Stimulated activated CD4-positive, alpha-beta T cell treated with anti-CD3 and anti-CD28 coated beads, TNF-alpha, amount 100 ng/mL, for 1 hour (primary cell): ENCODE results near the gene LUZP1.

ENCODE experiments used
- DNase-seq, 3 donors: peaks; one replicate each; pipeline ENCODE4 v3.0.0-alpha.2; 2020; ENCODE audit warnings: low read depth in 3 of 3, low spot score in 1 of 3

Gene LUZP1

DNA sequence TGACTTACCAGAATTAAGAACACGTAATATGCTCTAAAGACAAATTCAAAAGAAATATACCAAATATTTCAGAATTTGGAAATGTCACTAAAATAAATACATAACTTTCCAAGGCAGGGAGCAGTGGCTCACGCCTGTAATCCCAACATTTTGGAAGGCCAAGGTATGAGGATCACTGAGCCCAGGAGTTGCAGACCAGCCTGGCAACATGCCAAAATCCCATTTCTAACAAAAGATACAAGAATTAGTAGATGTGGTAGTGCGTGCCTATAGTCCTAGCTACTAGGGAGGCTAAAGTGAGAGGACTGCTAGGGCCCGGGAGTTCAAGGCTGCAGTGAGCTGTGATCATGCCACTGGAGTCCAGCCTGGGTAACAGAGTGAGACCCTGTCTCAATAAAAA lies 11.7 kb downstream of the LUZP1 start:
- no peak for DNase-seq

DNA sequence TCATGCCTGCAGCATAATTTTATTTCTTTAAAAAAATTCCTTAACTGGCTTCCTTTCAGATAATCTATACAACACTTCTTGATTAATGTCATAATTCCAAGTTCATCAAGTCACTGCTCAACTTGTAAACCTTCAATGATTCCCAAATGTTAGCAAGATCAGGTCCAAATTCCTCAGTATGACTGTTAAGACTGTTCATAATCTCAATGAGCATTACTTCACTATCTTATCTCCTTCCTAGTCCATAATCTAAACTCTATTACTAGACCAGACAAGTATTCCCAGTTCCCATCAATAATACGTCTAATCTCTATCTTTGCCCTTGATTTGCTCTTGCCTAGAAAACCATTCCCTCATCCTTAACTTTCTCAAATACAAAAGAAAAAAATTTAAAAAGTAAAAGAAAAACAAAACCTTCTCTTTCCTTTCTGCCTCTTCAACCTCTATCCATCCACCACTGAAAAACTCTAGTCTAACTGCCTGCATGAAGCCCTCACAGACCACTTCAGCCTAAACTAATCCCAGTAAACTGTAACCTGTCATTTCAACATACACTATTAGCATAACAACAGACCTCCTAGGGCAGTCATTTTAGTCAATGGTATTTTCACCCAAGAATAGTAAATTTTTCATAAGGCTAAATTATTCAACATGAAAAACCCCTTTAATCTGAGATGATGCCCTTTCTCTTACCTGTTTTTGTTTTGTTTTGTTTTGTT lies 15.5 kb downstream of the LUZP1 start:
- no peak for DNase-seq

DNA sequence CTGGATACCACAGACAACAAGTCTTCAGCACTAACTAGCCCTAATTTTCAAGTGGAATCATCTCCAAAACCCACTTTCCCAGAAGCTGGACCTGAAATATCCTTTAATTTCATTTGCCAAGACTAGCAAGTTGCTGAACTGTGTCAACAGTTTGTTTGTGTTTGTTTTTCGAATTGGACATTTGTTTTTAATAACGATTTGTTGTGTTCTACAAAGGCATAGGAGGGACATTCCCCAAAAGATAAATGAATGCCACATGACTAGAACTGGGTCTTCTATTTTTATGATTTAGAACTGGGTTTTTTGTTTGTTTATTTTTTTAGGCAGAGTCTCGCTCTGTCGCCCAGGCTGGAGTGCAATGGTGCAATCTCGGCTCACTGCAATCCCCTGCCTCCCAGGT lies 17.9 kb downstream of the LUZP1 start:
- no peak for DNase-seq

DNA sequence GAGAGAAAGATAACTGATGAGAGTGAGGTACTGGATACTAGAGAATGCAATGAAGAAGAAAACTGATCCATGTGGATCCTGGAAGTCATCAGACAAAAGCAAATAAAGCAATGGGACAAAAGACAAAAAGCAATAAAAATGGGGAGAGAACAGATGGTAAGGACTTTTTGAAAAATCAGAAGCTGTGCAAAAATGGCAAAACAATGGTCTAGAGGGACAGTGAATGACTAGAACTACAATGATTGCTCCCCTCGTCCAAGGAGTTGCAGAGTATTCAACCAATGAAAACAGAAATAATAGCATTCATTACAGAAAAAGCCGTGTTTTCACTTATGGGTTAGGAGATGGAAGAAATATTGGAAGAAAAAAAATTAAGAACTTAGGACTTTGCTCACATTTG lies 18.5 kb downstream of the LUZP1 start:
- no peak for DNase-seq

DNA sequence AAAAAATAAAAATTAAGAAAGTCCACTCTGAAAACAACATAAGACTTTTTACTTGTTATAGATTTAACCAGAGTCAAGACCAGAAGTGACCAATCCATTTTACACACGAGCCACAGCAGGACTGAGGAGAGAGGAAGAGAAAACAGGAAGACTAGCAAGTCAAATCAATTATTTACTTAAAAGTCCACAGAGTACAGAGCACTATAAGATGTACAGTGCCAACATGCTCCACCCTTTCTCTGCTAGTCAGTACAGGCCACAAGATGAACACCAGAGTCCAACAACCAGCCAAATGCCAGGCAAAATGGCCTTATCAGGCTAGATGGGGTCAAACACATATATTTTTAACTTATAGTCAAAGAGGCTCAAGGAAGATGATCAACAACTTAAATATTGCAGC lies 19.5 kb downstream of the LUZP1 start:
- DNase-seq = no peak

- DNase-seq = no peak
Observed at GRCh38 chr1:23148084-23148483, 20.6 kb downstream of the LUZP1 start.

GRCh38 chr1:23140940-23141596 lies 27.6 kb downstream of the LUZP1 start:
- DNase-seq = no peak

DNA sequence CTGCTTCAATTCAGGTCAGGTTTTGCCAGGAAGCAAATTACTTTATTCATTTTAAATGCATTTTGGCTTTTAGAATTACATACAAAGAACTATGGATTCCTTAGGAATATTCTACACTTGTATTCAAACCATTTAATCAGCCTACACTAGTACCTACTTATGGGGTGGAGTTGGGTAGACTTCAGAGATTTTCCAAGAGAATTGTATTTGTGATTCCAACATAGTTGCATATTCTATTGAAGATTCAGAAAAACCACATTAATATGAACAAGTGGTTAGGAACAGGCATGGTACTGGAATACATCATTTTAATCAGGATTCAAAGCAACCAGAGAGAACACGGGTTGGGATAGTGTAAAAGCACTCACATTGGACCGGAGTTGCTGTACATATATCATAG lies 33.4 kb downstream of the LUZP1 start:
- no peak for DNase-seq

GRCh38 chr1:23134055-23134454 lies 34.6 kb downstream of the LUZP1 start:
- DNase-seq = no peak

GRCh38 chr1:23133587-23133986 lies 35.1 kb downstream of the LUZP1 start:
- DNase-seq = no peak

DNA sequence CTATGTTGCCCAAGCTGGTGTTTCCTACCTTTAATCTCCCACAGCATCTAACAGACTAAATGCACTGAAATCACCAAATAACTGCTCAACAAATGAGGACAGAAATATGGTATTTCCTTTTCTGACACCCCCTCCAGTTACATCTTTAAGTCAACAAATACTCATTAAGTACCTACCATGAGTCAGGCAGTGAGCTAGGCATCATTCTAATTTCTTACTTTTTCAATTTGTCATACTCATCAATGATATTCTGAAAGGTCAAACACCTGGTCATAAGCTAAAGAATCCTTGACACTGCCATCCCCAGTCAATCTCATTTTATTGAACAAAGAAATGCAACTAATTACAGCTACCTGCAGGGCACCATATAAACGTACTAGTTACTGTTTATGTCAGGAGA lies 36.6 kb downstream of the LUZP1 start:
- DNase-seq = no peak

- no peak for DNase-seq
Observed at GRCh38 chr1:23129846-23130245, 38.8 kb downstream of the LUZP1 start.

- DNase-seq = no peak
Observed at GRCh38 chr1:23126801-23127200, 41.9 kb downstream of the LUZP1 start.

DNA sequence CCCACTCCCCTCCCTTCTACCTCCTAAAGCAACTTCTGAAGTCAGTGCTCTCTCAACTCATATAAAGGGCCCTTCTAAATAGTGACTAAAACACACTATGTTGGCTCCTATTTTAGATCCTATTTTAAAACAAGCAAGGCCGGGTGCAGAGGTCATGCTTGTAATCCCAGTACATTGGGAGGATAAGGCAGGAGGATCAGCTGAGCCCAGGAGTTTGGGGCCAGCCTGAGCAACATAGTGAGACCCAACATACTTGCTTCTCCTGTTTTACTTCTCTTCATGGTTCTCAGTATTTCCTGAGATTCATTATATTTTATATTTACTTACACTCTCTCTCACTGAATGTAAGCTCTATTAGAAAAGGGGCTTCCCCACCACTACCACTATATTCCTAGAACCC lies 42.5 kb downstream of the LUZP1 start:
- no peak for DNase-seq

- DNase-seq = no peak
Observed at GRCh38 chr1:23125489-23125888, 43.2 kb downstream of the LUZP1 start.

GRCh38 chr1:23124259-23125026 lies 44.2 kb downstream of the LUZP1 start:
- no peak for DNase-seq

DNA sequence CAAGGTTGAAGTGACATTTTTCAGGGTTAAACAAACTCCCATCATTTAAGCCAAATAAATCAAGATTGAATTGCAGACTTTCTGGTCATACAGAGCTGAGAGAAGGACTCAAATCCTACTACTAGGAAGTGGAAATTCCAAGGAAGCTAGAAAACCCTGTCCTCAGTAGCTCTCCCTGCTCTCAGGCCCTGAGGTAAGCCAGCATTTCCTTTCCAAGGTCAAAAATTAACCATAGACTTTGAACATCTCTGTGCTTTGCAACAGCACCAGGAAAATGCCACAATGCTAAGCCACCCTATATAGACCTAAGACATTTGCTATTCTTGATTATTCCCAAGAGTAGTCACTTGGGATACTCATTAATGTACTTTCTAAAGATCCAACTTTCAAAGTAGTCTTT lies 45.1 kb downstream of the LUZP1 start:
- no peak for DNase-seq

DNA sequence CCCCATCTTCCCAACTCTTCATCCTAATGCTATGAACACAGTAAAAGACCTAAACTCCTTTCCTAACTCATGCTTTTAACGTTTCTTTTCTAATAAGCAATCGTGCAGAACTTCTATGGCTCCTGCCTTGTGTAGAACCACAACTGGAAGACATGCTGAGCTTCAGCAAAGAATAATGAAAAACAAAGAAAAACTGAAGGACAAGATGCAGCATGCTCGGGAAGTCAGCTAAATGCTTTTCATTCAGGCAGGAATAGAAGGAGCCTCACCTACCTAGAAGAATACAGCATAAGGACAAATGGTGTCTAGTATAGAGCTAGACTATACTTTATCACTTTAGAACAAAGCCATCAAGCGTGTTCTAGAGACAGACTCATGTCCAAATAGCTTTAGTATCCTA lies 45.9 kb downstream of the LUZP1 start:
- DNase-seq = no peak

DNA sequence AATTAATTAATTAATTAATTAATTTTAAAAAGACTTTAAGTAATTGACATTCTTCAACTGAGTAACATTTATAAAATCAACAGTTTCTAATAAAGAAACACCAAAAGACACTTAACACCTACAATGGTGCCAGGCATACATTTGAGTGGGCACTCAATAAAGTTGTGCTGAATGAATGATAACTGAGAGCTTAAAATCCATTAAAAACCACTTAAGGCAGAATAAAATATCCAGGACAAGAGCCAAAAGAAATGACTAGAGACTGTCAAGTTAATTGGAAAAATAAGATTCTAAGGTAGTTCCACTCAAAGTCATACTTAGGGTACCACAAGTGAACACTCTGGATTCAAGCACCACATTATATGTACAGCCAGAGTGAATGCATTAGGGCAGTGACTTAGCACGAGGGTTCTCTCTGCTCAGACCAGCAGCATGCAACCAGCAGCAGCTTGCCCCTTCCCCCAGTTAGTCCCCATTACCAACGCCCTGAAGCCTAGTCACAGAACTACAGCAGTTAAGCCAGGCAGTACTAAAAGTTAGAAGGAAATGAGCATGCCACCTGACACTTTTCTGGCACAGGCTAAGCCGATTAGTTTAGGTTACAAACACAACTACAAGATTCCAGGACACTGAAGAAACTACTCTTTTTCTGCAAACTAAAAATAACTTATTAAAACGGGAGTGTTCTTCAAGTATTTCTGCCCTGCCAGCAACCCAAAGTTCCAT lies 46.5 kb downstream of the LUZP1 start:
- no peak for DNase-seq

GRCh38 chr1:23120383-23120782 lies 48.3 kb downstream of the LUZP1 start:
- DNase-seq = no peak

DNA sequence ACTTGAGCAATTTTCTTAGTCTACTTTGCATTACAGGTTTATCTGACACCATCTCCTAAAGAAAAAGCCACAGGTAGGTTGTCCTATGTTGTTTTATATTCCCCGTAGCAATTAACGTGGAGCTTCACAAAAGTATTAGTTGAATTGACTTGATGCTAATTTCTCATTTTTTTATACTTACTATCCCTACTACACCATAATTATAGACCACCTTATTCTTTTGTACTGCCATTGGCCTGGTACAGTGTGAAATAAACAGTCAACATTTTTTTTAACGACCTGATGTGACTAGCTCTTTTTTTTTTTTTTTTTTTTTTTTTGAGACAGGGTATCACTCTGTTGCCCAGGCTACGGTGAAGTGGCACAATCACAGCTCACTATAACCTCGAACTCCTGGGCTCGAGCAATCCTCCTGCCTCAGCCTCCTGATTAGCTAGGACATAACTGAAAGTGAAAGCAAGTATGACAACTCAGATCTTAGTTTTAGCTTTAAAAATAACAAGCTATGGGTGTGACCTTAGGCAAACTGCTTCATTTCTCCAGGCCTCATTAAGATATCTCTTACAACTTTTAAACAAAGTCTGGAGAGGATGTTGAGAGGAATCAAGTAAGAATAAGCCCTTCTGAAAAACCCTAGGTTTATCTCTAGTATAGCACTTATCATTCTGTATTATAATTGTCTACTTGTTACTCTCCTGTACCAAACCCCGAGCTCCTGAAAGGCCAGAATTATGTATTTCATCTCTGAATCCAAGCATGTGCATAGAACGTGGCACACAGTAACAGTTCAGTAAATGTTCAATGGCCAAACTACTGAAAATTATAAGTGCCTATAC lies 49.5 kb downstream of the LUZP1 start:
- no peak for DNase-seq
